WTC11 (cell line): ENCODE measurements around the gene SLC7A7. TPM values are rescaled to one million over a fixed set of nuclear protein-coding genes. Genes with fewer than 3 reads are reported as not detected.

Source experiments
- ATAC-seq: fragments of 200-7000 bp; cut with Tn5 transposase; 2 replicates; pipeline ENCODE4 v1.10.0; 2021; ENCODE audit warnings: mild to moderate bottlenecking, moderate library complexity
- CTCF ChIA-PET: fragments of 300-600 bp; sonication (Branson Sonifier 250); formaldehyde crosslinking; loops from one replicate; lab custom pipeline; 2021; ENCODE audit warnings: antibody characterized with exemption; lab: Charles Lee
- POLR2A ChIA-PET: fragments of 350-600 bp; sonication (Branson Sonifier 250); formaldehyde crosslinking; loops from one replicate; lab custom pipeline; 2021; ENCODE audit warnings: antibody characterized with exemption; lab: Charles Lee
- DNase-seq: peaks from one replicate; pipeline ENCODE4 v3.0.0; 2021; ENCODE audit warnings: low spot score
- H3K27ac Mint-ChIP-seq: 2 replicates; pipeline ENCODE4 v1.8.0; 2021; ENCODE audit warnings: mixed read lengths
- H3K27me3 Mint-ChIP-seq: 2 replicates; pipeline ENCODE4 v1.8.0; 2021; ENCODE audit warnings: low read depth, mild to moderate bottlenecking, moderate library complexity, mixed read lengths
- H3K36me3 Mint-ChIP-seq: 2 replicates; pipeline ENCODE4 v1.8.0; 2021; ENCODE audit warnings: mixed read lengths
- H3K4me1 Mint-ChIP-seq: 2 replicates; pipeline ENCODE4 v1.8.0; 2022; ENCODE audit warnings: mixed read lengths
- H3K4me3 Mint-ChIP-seq: 2 replicates; pipeline ENCODE4 v1.8.0; 2021; ENCODE audit warnings: mild to moderate bottlenecking, moderate library complexity, mixed read lengths
- H3K9me3 Mint-ChIP-seq: 2 replicates; pipeline ENCODE4 v1.8.0; 2021; ENCODE audit warnings: mixed read lengths
- CBFB ChIP-seq: sonication (generic); formaldehyde crosslinking; IDR thresholded peaks from 2 replicates; pipeline ENCODE4 v1.8.1; 2022; ENCODE audit warnings: mild to moderate bottlenecking, low read depth, missing genetic modification reagents
- CREM ChIP-seq: sonication (generic); formaldehyde crosslinking; IDR thresholded peaks from 2 replicates; pipeline ENCODE4 v1.8.1; 2022; ENCODE audit warnings: mild to moderate bottlenecking, missing genetic modification reagents, moderate library complexity
- FOXK1 ChIP-seq: sonication (generic); formaldehyde crosslinking; IDR thresholded peaks from 2 replicates; pipeline ENCODE4 v1.8.0; 2022; ENCODE audit warnings: mild to moderate bottlenecking, moderate library complexity, missing genetic modification reagents
- FOXP1 ChIP-seq: sonication (generic); formaldehyde crosslinking; IDR thresholded peaks from 2 replicates; pipeline ENCODE4 v1.8.0; 2022; ENCODE audit warnings: missing genetic modification reagents, mild to moderate bottlenecking, moderate library complexity, borderline replicate concordance
- GABPB1 ChIP-seq: sonication (generic); formaldehyde crosslinking; IDR thresholded peaks from 2 replicates; pipeline ENCODE4 v1.8.1; 2023; ENCODE audit warnings: mild to moderate bottlenecking, missing genetic modification reagents
- JUN ChIP-seq: sonication (generic); formaldehyde crosslinking; IDR thresholded peaks from 2 replicates; pipeline ENCODE4 v1.8.0; 2023; ENCODE audit warnings: mild to moderate bottlenecking, missing genetic modification reagents
- ZNF121 ChIP-seq: sonication (generic); formaldehyde crosslinking; IDR thresholded peaks from 2 replicates; pipeline ENCODE4 v1.8.0; 2023; ENCODE audit warnings: missing genetic modification reagents
- total RNA-seq: library from RNA; stranded (reverse); gene quantifications from 3 replicates; pipeline ENCODE4 v1.2.3, GENCODE V29; 2021
- TF ChIP-seq, protein P1 (sequence below): sonication (generic); formaldehyde crosslinking; conservative IDR thresholded peaks from 2 replicates; pipeline ENCODE4 v1.8.1; 2022; ENCODE audit warnings: mild to moderate bottlenecking, missing genetic modification reagents
- TF ChIP-seq, protein P2 (sequence below): sonication (generic); formaldehyde crosslinking; IDR thresholded peaks from 2 replicates; pipeline ENCODE4 v1.8.1; 2023; ENCODE audit warnings: mild to moderate bottlenecking, moderate library complexity, missing genetic modification reagents
- TF ChIP-seq, protein P3 (sequence below): sonication (generic); formaldehyde crosslinking; IDR thresholded peaks from 2 replicates; pipeline ENCODE4 v1.8.0; 2022; ENCODE audit warnings: mild to moderate bottlenecking, missing genetic modification reagents
- TF ChIP-seq, protein P4 (sequence below): sonication (generic); formaldehyde crosslinking; IDR thresholded peaks from 2 replicates; pipeline ENCODE4 v1.8.0; 2022; ENCODE audit warnings: mild to moderate bottlenecking, missing genetic modification reagents
- TF ChIP-seq, protein P5 (sequence below): sonication (generic); formaldehyde crosslinking; IDR thresholded peaks from 2 replicates; pipeline ENCODE4 v1.8.0; 2023; ENCODE audit warnings: mild to moderate bottlenecking, missing genetic modification reagents
- TF ChIP-seq, protein P6 (sequence below): sonication (generic); formaldehyde crosslinking; IDR thresholded peaks from 2 replicates; pipeline ENCODE4 v1.8.0; 2023; ENCODE audit warnings: missing genetic modification reagents, mild to moderate bottlenecking, borderline replicate concordance

Gene SLC7A7
- total RNA-seq, 1 experiment from 2014 or later: 4.3 TPM

DNA sequence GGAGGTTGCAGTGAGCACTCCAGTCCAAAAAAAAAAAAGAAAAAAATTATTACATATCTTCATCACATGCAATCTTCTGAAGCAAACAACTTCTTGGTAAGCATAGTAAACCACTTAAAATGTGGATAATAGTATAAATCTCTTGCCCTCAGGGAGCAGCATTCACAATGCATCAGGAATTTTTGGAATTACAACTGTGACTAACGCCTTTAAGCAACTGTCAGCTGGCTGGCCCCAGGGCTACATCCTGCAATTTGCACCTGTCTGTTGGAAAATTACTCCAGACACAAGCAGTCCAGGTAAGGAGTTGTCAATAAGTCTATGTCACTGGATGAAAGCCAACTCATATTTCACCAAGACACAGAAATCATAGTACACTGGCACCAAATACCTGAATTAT is 5.5 kb upstream of the SLC7A7 start:
- Mint-ChIP-seq H3K27me3 (peaks cover 6% of the 10 kb centered on the region), H3K36me3 (no peaks in the 10 kb centered on the region), H3K4me3 (peak overlapping the region; percentile 77; the same call in 1 of the 2 replicates), H3K9me3 (no peaks in the 10 kb centered on the region), H3K4me1 (peaks cover 52% of the 10 kb centered on the region), H3K27ac (no peak overlapping the region)
- CTCF ChIA-PET: interaction anchor here (1.3 to 7.8 kb wide), 13 partner anchors 7 to 250 kb away, joined by 3 to 280 read pairs (median 19); partner anchors contain the start of genes LRP10, MMP14 and OXA1L
- DNase-seq (no peak), ATAC-seq (no peak)
- POLR2A ChIA-PET: interaction anchor here (1.3 to 6.5 kb wide), 7 partner anchors 10 to 66 kb away, joined by 4 to 81 read pairs (median 13); partner anchors contain the start of genes MMP14, OXA1L and REM2
- TF ChIP-seq, protein P1, sequence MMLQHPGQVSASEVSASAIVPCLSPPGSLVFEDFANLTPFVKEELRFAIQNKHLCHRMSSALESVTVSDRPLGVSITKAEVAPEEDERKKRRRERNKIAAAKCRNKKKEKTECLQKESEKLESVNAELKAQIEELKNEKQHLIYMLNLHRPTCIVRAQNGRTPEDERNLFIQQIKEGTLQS: no peak

DNA sequence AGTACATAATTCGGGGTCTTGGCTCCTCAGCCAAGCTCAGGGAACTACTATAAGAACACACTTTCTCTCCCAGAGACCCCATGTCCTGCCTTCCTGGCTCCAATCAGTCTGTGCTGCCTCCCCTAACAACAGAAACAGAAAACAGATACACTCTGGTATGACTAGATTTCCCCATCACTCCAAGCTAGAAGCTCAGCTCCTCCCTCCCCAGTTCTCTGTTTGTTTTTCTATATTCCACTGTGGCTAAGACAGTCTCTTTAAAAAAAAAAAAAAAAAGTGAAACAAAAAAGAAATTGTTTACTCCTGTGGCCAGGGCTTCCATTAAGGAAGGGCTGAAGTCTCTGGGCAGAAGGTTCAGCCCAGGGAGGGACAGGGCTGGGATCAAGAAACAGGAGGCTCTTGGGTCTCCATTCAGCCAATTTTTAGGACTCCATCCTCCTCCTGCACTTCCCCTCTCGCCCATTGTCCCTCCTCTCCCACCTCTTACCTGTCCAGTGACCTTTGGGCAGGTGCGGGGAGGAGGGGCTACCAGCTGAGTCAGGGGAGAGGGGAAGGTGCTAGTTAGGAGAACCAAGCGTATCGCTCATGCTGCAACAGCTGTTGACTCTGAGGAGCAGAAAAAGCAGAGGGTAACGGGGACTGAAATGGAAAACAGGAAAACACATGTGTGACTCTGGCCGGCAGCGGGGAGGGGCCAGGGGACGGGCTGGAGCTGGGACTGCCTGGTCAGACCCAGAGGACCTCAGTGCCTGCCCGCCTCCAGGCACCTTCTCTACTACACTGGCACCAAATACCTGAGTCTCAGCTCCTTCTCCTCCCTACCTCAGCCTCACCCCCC is 4.1 kb upstream of the SLC7A7 start:
- Mint-ChIP-seq H3K9me3 (no peaks in the 10 kb centered on the region), H3K27ac (peak overlapping the region; percentile 46), H3K36me3 (no peaks in the 10 kb centered on the region), H3K4me1 (peaks cover 57% of the 10 kb centered on the region), H3K4me3 (peak overlapping the region; percentile 57), H3K27me3 (peaks cover 6% of the 10 kb centered on the region)
- TF ChIP-seq FOXP1 (CRISPR knock-in tag) (peak; percentile 30; the same call in 1 of the 2 replicates), ZNF121 (CRISPR knock-in tag) (peak; percentile 35; the same call in 1 of the 2 replicates), GABPB1 (CRISPR knock-in tag) (0 out of 2 replicates have a peak, but pooled peaks have one; percentile 23), FOXK1 (CRISPR knock-in tag) (0 out of 2 replicates have a peak, but pooled peaks have one; percentile 22), CBFB (CRISPR knock-in tag) (no peak), CREM (CRISPR knock-in tag) (no peak), JUN (CRISPR knock-in tag) (no peak)
- TF ChIP-seq, protein P2, sequence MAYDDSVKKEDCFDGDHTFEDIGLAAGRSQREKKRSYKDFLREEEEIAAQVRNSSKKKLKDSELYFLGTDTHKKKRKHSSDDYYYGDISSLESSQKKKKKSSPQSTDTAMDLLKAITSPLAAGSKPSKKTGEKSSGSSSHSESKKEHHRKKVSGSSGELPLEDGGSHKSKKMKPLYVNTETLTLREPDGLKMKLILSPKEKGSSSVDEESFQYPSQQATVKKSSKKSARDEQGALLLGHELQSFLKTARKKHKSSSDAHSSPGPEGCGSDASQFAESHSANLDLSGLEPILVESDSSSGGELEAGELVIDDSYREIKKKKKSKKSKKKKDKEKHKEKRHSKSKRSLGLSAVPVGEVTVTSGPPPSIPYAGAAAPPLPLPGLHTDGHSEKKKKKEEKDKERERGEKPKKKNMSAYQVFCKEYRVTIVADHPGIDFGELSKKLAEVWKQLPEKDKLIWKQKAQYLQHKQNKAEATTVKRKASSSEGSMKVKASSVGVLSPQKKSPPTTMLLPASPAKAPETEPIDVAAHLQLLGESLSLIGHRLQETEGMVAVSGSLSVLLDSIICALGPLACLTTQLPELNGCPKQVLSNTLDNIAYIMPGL (CRISPR knock-in tag): no peak
- TF ChIP-seq, protein P3, sequence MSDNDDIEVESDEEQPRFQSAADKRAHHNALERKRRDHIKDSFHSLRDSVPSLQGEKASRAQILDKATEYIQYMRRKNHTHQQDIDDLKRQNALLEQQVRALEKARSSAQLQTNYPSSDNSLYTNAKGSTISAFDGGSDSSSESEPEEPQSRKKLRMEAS (CRISPR knock-in tag): peak; percentile 17; the same call in 1 of the 2 replicates
- TF ChIP-seq, protein P4, sequence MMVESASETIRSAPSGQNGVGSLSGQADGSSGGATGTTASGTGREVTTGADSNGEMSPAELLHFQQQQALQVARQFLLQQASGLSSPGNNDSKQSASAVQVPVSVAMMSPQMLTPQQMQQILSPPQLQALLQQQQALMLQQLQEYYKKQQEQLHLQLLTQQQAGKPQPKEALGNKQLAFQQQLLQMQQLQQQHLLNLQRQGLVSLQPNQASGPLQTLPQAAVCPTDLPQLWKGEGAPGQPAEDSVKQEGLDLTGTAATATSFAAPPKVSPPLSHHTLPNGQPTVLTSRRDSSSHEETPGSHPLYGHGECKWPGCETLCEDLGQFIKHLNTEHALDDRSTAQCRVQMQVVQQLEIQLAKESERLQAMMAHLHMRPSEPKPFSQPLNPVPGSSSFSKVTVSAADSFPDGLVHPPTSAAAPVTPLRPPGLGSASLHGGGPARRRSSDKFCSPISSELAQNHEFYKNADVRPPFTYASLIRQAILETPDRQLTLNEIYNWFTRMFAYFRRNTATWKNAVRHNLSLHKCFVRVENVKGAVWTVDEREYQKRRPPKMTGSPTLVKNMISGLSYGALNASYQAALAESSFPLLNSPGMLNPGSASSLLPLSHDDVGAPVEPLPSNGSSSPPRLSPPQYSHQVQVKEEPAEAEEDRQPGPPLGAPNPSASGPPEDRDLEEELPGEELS (CRISPR knock-in tag): 0 out of 2 replicates have a peak, but pooled peaks have one; percentile 29
- TF ChIP-seq, protein P5, sequence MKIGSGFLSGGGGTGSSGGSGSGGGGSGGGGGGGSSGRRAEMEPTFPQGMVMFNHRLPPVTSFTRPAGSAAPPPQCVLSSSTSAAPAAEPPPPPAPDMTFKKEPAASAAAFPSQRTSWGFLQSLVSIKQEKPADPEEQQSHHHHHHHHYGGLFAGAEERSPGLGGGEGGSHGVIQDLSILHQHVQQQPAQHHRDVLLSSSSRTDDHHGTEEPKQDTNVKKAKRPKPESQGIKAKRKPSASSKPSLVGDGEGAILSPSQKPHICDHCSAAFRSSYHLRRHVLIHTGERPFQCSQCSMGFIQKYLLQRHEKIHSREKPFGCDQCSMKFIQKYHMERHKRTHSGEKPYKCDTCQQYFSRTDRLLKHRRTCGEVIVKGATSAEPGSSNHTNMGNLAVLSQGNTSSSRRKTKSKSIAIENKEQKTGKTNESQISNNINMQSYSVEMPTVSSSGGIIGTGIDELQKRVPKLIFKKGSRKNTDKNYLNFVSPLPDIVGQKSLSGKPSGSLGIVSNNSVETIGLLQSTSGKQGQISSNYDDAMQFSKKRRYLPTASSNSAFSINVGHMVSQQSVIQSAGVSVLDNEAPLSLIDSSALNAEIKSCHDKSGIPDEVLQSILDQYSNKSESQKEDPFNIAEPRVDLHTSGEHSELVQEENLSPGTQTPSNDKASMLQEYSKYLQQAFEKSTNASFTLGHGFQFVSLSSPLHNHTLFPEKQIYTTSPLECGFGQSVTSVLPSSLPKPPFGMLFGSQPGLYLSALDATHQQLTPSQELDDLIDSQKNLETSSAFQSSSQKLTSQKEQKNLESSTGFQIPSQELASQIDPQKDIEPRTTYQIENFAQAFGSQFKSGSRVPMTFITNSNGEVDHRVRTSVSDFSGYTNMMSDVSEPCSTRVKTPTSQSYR (CRISPR knock-in tag): no peak
- TF ChIP-seq, protein P6, sequence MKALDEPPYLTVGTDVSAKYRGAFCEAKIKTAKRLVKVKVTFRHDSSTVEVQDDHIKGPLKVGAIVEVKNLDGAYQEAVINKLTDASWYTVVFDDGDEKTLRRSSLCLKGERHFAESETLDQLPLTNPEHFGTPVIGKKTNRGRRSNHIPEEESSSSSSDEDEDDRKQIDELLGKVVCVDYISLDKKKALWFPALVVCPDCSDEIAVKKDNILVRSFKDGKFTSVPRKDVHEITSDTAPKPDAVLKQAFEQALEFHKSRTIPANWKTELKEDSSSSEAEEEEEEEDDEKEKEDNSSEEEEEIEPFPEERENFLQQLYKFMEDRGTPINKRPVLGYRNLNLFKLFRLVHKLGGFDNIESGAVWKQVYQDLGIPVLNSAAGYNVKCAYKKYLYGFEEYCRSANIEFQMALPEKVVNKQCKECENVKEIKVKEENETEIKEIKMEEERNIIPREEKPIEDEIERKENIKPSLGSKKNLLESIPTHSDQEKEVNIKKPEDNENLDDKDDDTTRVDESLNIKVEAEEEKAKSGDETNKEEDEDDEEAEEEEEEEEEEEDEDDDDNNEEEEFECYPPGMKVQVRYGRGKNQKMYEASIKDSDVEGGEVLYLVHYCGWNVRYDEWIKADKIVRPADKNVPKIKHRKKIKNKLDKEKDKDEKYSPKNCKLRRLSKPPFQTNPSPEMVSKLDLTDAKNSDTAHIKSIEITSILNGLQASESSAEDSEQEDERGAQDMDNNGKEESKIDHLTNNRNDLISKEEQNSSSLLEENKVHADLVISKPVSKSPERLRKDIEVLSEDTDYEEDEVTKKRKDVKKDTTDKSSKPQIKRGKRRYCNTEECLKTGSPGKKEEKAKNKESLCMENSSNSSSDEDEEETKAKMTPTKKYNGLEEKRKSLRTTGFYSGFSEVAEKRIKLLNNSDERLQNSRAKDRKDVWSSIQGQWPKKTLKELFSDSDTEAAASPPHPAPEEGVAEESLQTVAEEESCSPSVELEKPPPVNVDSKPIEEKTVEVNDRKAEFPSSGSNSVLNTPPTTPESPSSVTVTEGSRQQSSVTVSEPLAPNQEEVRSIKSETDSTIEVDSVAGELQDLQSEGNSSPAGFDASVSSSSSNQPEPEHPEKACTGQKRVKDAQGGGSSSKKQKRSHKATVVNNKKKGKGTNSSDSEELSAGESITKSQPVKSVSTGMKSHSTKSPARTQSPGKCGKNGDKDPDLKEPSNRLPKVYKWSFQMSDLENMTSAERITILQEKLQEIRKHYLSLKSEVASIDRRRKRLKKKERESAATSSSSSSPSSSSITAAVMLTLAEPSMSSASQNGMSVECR (CRISPR knock-in tag): 0 out of 2 replicates have a peak, but pooled peaks have one; percentile 20
- DNase-seq: peak; percentile 65
- peak; percentile 7 for ATAC-seq
- CTCF ChIA-PET: interaction anchor here (0.7 to 7.8 kb wide), 23 partner anchors 11 to 281 kb away, joined by 3 to 280 read pairs (median 4); partner anchors contain the start of genes ABHD4, LRP10, MMP14 and OXA1L
- POLR2A ChIA-PET: interaction anchor here (0.7 to 6.5 kb wide), 4 partner anchors 11 to 154 kb away, joined by 3 to 81 read pairs (median 4); partner anchors contain the start of gene MMP14
